GM12878 (cell line): ENCODE measurements around the gene CLINT1.

Experiments used
- CBFB ChIP-seq: IDR thresholded peaks from 2 replicates; pipeline ENCODE4 v1.6.1; 2016; ENCODE audit warnings: antibody characterized with exemption, low read depth
- FOXK2 ChIP-seq: fragments of 450-650 bp; IDR thresholded peaks from 2 replicates; pipeline ENCODE4 v1.6.1; 2017; ENCODE audit warnings: mild to moderate bottlenecking, moderate library complexity
- MTA2 ChIP-seq: fragments of 450-650 bp; IDR thresholded peaks from 2 replicates; pipeline ENCODE4 v1.6.1; 2016; ENCODE audit warnings: low read depth, mild to moderate bottlenecking, moderate library complexity
- TF ChIP-seq, protein P1 (sequence below), 3 experiments: IDR thresholded peaks in 2 of 3; conservative IDR thresholded peaks in 1 of 3; 2 replicates each; pipeline ENCODE4 v1.5.1; 2011; ENCODE audit warnings: low read depth in 3 of 3, low read length in 3 of 3, mild to moderate bottlenecking in 3 of 3, control low read depth in 2 of 3, moderate library complexity in 2 of 3, inconsistent platforms in 1 of 3, mixed read lengths in 1 of 3; ENCODE audit not compliant: control insufficient read depth in 2 of 3, insufficient read depth in 1 of 3; ENCODE audit errors: extremely low read depth in 1 of 3

GRCh38 chr5:157812086-157812485 is 46.9 kb downstream of the CLINT1 start:
- TF ChIP-seq CBFB (no peak), FOXK2 (no peak), MTA2 (no peak)
- TF ChIP-seq, protein P1, sequence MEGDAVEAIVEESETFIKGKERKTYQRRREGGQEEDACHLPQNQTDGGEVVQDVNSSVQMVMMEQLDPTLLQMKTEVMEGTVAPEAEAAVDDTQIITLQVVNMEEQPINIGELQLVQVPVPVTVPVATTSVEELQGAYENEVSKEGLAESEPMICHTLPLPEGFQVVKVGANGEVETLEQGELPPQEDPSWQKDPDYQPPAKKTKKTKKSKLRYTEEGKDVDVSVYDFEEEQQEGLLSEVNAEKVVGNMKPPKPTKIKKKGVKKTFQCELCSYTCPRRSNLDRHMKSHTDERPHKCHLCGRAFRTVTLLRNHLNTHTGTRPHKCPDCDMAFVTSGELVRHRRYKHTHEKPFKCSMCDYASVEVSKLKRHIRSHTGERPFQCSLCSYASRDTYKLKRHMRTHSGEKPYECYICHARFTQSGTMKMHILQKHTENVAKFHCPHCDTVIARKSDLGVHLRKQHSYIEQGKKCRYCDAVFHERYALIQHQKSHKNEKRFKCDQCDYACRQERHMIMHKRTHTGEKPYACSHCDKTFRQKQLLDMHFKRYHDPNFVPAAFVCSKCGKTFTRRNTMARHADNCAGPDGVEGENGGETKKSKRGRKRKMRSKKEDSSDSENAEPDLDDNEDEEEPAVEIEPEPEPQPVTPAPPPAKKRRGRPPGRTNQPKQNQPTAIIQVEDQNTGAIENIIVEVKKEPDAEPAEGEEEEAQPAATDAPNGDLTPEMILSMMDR (IDR thresholded peaks at IDR 0.05 in 2 of 3, conservative IDR thresholded peaks at IDR 0.05 in 1 of 3; ENCODE audit: control insufficient read depth in 2 of 3, extremely low read depth in 1 of 3, insufficient read depth in 1 of 3, low read depth in 3 of 3, low read length in 3 of 3), result no peak
